Ovary (tissue), 3 donors: ENCODE results near the gene CADM2.

Source experiments
- CTCF ChIP-seq, 3 donors: fragments of 450-650 bp in 2 of 3; fragments of 200-600 bp in 1 of 3; IDR thresholded peaks; one replicate each; pipeline versions ENCODE4 v1.5.1 to v1.8.0; 2016 to 2022; ENCODE audit warnings: antibody characterized with exemption in 3 of 3, mild to moderate bottlenecking in 1 of 3
- EP300 ChIP-seq: sonication (generic); formaldehyde crosslinking; IDR thresholded peaks from one replicate; pipeline ENCODE4 v1.6.1; 2017; ENCODE audit warnings: antibody characterized with exemption
- POLR2A ChIP-seq: fragments of 450-650 bp; IDR thresholded peaks from one replicate; pipeline ENCODE4 v1.6.1; 2017; ENCODE audit warnings: antibody characterized with exemption, mild to moderate bottlenecking, moderate library complexity
- donor health status: DM: no; HTN: no; CAD: no.

DNA sequence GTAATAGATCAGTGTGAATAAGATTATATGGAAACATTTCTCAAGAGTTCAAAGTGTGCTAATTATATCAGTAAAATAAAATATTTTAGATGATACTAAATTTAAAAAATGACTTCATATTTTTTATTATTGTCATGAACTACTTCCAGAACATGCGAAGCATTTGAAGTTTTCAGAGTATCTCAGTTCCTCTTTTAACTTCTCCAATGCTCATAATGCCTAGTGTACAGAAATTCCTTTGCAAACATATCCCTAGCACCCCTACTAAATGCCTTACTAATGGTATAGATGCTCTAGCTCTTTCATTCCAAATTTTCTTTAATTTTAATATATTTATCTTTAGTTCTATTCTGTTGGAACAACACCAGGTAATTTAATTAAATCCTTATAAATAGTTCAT is 580.4 kb downstream of the CADM2 start:
- TF ChIP-seq CTCF (IDR thresholded peaks at IDR 0.05) (no peak), POLR2A (no peak), EP300 (no peak)
